ENCODE measurements around the gene KIF13A.

Gene KIF13A

DNA sequence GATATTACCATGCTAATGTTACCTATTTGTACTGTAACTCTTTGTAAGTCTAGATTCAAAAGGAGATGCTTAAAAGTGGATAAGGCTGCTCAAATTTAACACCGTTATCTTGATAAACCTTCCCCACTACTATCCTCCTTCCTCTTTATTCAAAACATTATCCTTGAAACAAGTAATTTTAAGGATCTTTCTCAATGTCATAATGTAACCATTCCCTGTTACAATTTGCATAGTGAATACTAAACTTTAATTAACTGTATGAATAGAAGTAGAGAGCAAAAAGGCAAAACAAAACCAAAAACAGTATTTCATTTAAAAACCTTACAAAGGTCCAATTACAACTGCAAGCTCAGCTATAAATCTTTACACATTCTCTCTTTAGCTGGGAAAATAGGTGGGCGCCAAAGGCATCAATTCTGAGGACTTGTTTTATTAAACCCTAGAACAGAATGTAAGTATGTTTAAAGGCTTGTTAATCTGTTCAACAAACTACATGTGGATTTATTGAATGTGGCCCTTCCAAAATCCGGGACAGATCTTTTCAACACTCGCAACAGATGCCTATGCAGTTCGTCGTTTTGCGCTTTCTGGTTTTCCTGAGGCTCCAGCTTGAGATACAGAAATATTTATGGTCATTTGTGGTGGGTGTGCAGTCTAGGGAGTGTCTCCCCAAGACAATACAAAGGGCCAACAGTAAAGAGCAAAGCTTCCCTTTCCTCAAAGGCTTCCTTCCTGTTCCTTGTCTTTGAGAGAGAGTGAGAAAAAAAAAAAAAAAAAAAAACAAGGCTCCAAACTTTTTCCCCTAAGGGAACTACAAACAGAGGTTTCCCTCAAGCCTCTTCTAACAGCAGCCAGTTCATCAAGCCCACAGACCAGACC is 15.1 kb downstream of the KIF13A start:
- DNase-seq (ENCODE audit: low spot score): no peak
- no peak overlapping the region for H3K27ac ChIP-seq
- ChIA-PET POLR2A (ENCODE audit: low non-redundant PET) (interaction anchor here (0.7 kb wide), 1 partner anchor 425 kb away, joined by 5 read pairs; no protein-coding TSS in a partner anchor), CTCF (interaction anchor here (0.6 kb wide), 1 partner anchor 148 kb away, joined by 3 read pairs; no protein-coding TSS in a partner anchor)
- TF ChIP-seq, protein P1, sequence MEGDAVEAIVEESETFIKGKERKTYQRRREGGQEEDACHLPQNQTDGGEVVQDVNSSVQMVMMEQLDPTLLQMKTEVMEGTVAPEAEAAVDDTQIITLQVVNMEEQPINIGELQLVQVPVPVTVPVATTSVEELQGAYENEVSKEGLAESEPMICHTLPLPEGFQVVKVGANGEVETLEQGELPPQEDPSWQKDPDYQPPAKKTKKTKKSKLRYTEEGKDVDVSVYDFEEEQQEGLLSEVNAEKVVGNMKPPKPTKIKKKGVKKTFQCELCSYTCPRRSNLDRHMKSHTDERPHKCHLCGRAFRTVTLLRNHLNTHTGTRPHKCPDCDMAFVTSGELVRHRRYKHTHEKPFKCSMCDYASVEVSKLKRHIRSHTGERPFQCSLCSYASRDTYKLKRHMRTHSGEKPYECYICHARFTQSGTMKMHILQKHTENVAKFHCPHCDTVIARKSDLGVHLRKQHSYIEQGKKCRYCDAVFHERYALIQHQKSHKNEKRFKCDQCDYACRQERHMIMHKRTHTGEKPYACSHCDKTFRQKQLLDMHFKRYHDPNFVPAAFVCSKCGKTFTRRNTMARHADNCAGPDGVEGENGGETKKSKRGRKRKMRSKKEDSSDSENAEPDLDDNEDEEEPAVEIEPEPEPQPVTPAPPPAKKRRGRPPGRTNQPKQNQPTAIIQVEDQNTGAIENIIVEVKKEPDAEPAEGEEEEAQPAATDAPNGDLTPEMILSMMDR (conservative IDR thresholded peaks at IDR 0.05; ENCODE audit: low read depth): no peak

GRCh38 chr6:17971128-17972073 is 16.0 kb downstream of the KIF13A start:
- peak overlapping the region; percentile 74 for H3K27ac ChIP-seq
- no peak for DNase-seq (ENCODE audit: low spot score)
- POLR2A ChIA-PET (ENCODE audit: low non-redundant PET): no interaction called here
- CTCF ChIA-PET: interaction anchor here (0.5 kb wide), 1 partner anchor 138 kb away, joined by 3 read pairs; no protein-coding TSS in a partner anchor
- TF ChIP-seq, protein P1 (conservative IDR thresholded peaks at IDR 0.05; ENCODE audit: low read depth): no peak

GRCh38 chr6:17968876-17969275 is 18.6 kb downstream of the KIF13A start:
- DNase-seq (ENCODE audit: low spot score): no peak
- ChIA-PET POLR2A (ENCODE audit: low non-redundant PET) (no interaction called here), CTCF (no interaction called here)
- H3K27ac ChIP-seq: no peak overlapping the region
- TF ChIP-seq, protein P1 (conservative IDR thresholded peaks at IDR 0.05; ENCODE audit: low read depth): no peak

GRCh38 chr6:17967668-17968518 is 19.5 kb downstream of the KIF13A start:
- TF ChIP-seq, protein P1 (conservative IDR thresholded peaks at IDR 0.05; ENCODE audit: low read depth): no peak
- DNase-seq (ENCODE audit: low spot score): no peak
- CTCF ChIA-PET: interaction anchor here (0.7 kb wide), 1 partner anchor 606 kb away, joined by 5 read pairs; no protein-coding TSS in a partner anchor
- POLR2A ChIA-PET (ENCODE audit: low non-redundant PET): no interaction called here
- no peak overlapping the region; the same call in 1 of the 2 replicates for H3K27ac ChIP-seq

GRCh38 chr6:17966451-17966850 is 21.0 kb downstream of the KIF13A start:
- TF ChIP-seq, protein P1 (conservative IDR thresholded peaks at IDR 0.05; ENCODE audit: low read depth): no peak
- CTCF ChIA-PET: no interaction called here

More at GRCh38 chr6:17966451-17966850, 21.0 kb downstream of the KIF13A start:
- H3K27ac ChIP-seq: no peak overlapping the region
- POLR2A ChIA-PET (ENCODE audit: low non-redundant PET): no interaction called here
- no peak for DNase-seq (ENCODE audit: low spot score)

Measured in RWPE1 (cell line).